Endodermal cell (in vitro differentiated cells): ENCODE data around the gene PSMD2. TPM values are rescaled to one million over a fixed set of nuclear protein-coding genes. Genes with fewer than 3 reads are reported as not detected.

Experiments used
- DNase-seq: peaks from one replicate; pipeline ENCODE4 v3.0.0-alpha.2; 2017
- H3K27ac ChIP-seq: 2 replicates; pipeline ENCODE4 v1.5.1; 2013; ENCODE audit warnings: mild to moderate bottlenecking, low read depth, low read length, moderate library complexity
- H3K27me3 ChIP-seq: 2 replicates; pipeline ENCODE4 v1.6.1; 2013; ENCODE audit warnings: mild to moderate bottlenecking, low read length, moderate library complexity; ENCODE audit not compliant: insufficient read depth, control insufficient read depth, poor library complexity, severe bottlenecking
- H3K36me3 ChIP-seq: 2 replicates; pipeline ENCODE4 v1.7.0; 2013; ENCODE audit warnings: mild to moderate bottlenecking, low read length, moderate library complexity; ENCODE audit not compliant: control insufficient read depth, insufficient read depth
- H3K4me1 ChIP-seq: one replicate; pipeline ENCODE4 v1.7.0; 2013; ENCODE audit warnings: low read length; ENCODE audit not compliant: control insufficient read depth, insufficient read depth
- H3K4me3 ChIP-seq: 2 replicates; pipeline ENCODE4 v1.5.1; 2013; ENCODE audit warnings: mild to moderate bottlenecking, low read length, moderate library complexity
- H3K9ac ChIP-seq: 2 replicates; pipeline ENCODE4 v1.6.1; 2013; ENCODE audit warnings: mild to moderate bottlenecking, low read length, moderate library complexity; ENCODE audit not compliant: poor library complexity, severe bottlenecking; ENCODE audit errors: extremely low read depth
- H3K9me3 ChIP-seq: 2 replicates; pipeline ENCODE4 v1.6.1; 2013; ENCODE audit warnings: mild to moderate bottlenecking, low read length, moderate library complexity; ENCODE audit not compliant: control insufficient read depth
- H3K27ac Mint-ChIP-seq: 2 replicates; pipeline ENCODE4 v1.8.0; 2020; ENCODE audit warnings: mixed read lengths
- H3K27me3 Mint-ChIP-seq: 2 replicates; pipeline ENCODE4 v1.8.0; 2021; ENCODE audit warnings: mild to moderate bottlenecking, mixed read lengths; ENCODE audit not compliant: insufficient read depth
- H3K36me3 Mint-ChIP-seq: 2 replicates; pipeline ENCODE4 v1.8.0; 2020; ENCODE audit warnings: low read depth, mixed read lengths
- H3K4me1 Mint-ChIP-seq: 2 replicates; pipeline ENCODE4 v1.8.0; 2020; ENCODE audit warnings: mixed read lengths
- H3K4me3 Mint-ChIP-seq: 2 replicates; pipeline ENCODE4 v1.8.0; 2020; ENCODE audit warnings: mild to moderate bottlenecking, moderate library complexity, mixed read lengths
- H3K9me3 Mint-ChIP-seq: 2 replicates; pipeline ENCODE4 v1.8.0; 2020; ENCODE audit warnings: mild to moderate bottlenecking, mixed read lengths
- CTCF ChIP-seq: fragments of 200-600 bp; sonication (generic); conservative IDR thresholded peaks from 2 replicates; pipeline ENCODE4 v1.5.0; 2021; ENCODE audit warnings: antibody characterized with exemption, mild to moderate bottlenecking
- WGBS, 2 experiments: methylation state at CpG; one replicate each; pipeline versions ENCODE4 v1.1.5 to v1.1.7; 2013; ENCODE audit warnings: missing lambda C conversion rate in 2 of 2, mixed read lengths in 1 of 2; ENCODE audit not compliant: insufficient coverage in 1 of 2, insufficient read length in 1 of 2; 5-methylcytosine and 5-hydroxymethylcytosine counted together
- total RNA-seq, 2 donors: library from RNA; stranded (reverse); fragmentation: NEBNext Ultra II Directional in 1 of 2; extraction: Animal tissue kit (Norgen Biotek cat#: 25700) in 1 of 2; gene quantifications; 2 replicates in 1 of 2; 3 replicates in 1 of 2; pipeline ENCODE4 v1.2.1, GENCODE V29; 2021

PSMD2 gene
- total RNA-seq, 2 donors from 2014 or later, result 332 TPM

DNA sequence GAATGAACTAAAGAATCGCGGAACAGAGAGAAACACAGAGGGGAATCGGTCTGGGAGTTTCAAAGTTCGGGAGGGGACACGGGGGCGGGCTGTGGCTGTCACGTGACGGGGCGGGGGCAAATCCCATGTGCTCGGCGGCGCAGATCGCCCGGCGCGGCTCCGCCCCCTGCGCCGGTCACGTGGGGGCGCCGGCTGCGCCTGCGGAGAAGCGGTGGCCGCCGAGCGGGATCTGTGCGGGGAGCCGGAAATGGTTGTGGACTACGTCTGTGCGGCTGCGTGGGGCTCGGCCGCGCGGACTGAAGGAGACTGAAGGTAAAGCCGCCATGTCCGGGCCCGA lies 15.3 kb downstream of the PSMD2 start, which contains the start of gene EIF4G1:
TSS of gene EIF4G1 (plus strand) at position 244 of the 337 bp plus-strand sequence. CDS start 1,191 bp downstream, outside the sequence.
- Histone ChIP-seq H3K9me3 (no peaks in the 10 kb centered on the region), H3K4me1 (peaks cover 5% of the 10 kb centered on the region), H3K27me3 (no peaks in the 10 kb centered on the region), H3K27ac (peak within 1 kb of the TSS; percentile 80), H3K36me3 (peaks cover 31% of the 10 kb centered on the region), H3K9ac (peak within 1 kb of the TSS; percentile 91), H3K4me3 (peak within 1 kb of the TSS; percentile 95)
- Mint-ChIP-seq H3K27me3 (no peaks in the 10 kb centered on the region), H3K9me3 (no peaks in the 10 kb centered on the region), H3K27ac (peak within 1 kb of the TSS; percentile 88), H3K36me3 (peaks cover 27% of the 10 kb centered on the region), H3K4me1 (peaks cover 22% of the 10 kb centered on the region), H3K4me3 (peak within 1 kb of the TSS; percentile 84)
- TF ChIP-seq CTCF, result no peak
- 0% methylated on average over 35 of the region's 40 CpGs; no CpG with 5 or more reads in 1 of the 2 experiments for WGBS, 2 experiments
- peak; percentile 96 for DNase-seq

DNA sequence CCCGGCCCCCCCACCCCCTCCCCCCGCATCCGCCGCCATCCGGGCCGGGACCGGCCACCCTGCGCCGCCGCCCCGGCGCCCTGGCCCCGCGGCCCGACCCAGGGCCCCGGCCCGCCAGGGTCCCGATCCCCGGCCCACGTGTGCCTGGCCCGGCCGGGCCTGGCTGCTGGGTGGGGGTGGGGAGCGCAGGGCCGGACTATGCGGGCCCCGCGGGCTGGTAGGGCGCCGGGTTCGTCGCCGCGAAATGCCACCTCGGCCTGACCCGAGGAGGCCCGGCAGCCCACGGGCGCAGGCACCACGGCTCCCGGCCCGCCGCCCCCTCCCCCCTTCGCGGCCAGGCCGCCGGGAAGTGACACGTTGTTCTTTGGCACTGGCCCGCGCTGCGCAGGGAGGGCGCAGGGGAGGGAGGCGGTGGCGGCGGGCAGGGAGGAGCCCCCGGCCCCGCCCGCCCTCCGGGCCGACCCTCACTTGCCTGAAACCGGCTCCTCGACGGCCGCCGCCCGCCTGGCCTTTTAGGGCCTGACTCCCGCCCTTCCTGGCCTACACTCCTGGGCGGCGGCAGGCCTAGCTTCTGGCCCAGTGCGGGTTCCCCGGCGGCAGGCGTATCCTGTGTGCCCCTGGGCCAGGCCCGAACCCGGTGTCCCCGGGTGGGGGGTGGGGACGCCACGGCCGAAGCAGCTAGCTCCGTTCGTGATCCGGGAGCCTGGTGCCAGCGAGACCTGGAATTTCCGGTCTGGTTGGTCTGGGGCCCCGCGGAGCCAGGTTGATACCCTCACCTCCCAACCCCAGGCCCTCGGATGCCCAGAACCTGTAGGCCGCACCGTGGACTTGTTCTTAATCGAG lies 15.9 kb downstream of the PSMD2 start:
- Histone ChIP-seq H3K36me3 (peaks cover 36% of the 10 kb centered on the region), H3K4me1 (peaks cover 5% of the 10 kb centered on the region), H3K9me3 (no peaks in the 10 kb centered on the region), H3K4me3 (peak overlapping the region; percentile 95), H3K9ac (peak overlapping the region; percentile 91), H3K27me3 (no peaks in the 10 kb centered on the region), H3K27ac (peak overlapping the region; percentile 80)
- peaks cover 22% of the 10 kb centered on the region for H3K4me1 Mint-ChIP-seq
- no peaks in the 10 kb centered on the region for H3K9me3 Mint-ChIP-seq
- peak overlapping the region; percentile 84 for H3K4me3 Mint-ChIP-seq
- peak; percentile 78 for DNase-seq
- no peak for TF ChIP-seq CTCF
- WGBS, 2 experiments, result 0% methylated on average over 14 to 88 of the region's 89 CpGs
- peak overlapping the region; percentile 88 for H3K27ac Mint-ChIP-seq
- H3K36me3 Mint-ChIP-seq, result peaks cover 27% of the 10 kb centered on the region
- H3K27me3 Mint-ChIP-seq, result no peaks in the 10 kb centered on the region

- no peaks in the 10 kb centered on the region for H3K9me3 Mint-ChIP-seq
- Histone ChIP-seq H3K4me1 (peaks cover 5% of the 10 kb centered on the region), H3K27ac (peak overlapping the region; percentile 80), H3K4me3 (peak overlapping the region; percentile 95), H3K27me3 (no peaks in the 10 kb centered on the region), H3K9me3 (no peaks in the 10 kb centered on the region), H3K9ac (peak overlapping the region; percentile 91), H3K36me3 (peaks cover 42% of the 10 kb centered on the region)
- H3K4me1 Mint-ChIP-seq, result peaks cover 22% of the 10 kb centered on the region
- 0 to 12% methylated on average over 2 to 5 of the region's 6 CpGs for WGBS, 2 experiments
- DNase-seq, result no peak
- peak overlapping the region; percentile 84 for H3K4me3 Mint-ChIP-seq
- peaks cover 29% of the 10 kb centered on the region for H3K36me3 Mint-ChIP-seq
- no peak for TF ChIP-seq CTCF
- no peaks in the 10 kb centered on the region for H3K27me3 Mint-ChIP-seq
- peak overlapping the region; percentile 88 for H3K27ac Mint-ChIP-seq
Measured at GRCh38 chr3:184315543-184315867, 16.5 kb downstream of the PSMD2 start.
